KOPT-K1 (cell line): ENCODE data around the gene SOCS3.
A peak's percentile ranks its signal among the peaks of the same experiment; 100 is the strongest.

Source experiments
- H3K27ac ChIP-seq: fragments of 200-600 bp; sonication (generic); 2 replicates; pipeline ENCODE4 v1.5.1; 2016; ENCODE audit warnings: antibody characterized with exemption, mild to moderate bottlenecking, low read depth, low read length; ENCODE audit not compliant: poor library complexity, severe bottlenecking
- H3K36me3 ChIP-seq: fragments of 200-600 bp; sonication (generic); 2 replicates; pipeline ENCODE4 v1.5.1; 2017; ENCODE audit warnings: antibody characterized with exemption, mild to moderate bottlenecking, low read length, moderate library complexity; ENCODE audit not compliant: insufficient read depth
- H3K9me3 ChIP-seq: fragments of 200-600 bp; sonication (generic); 2 replicates; pipeline ENCODE4 v1.5.1; 2017; ENCODE audit warnings: antibody characterized with exemption, low read length, mild to moderate bottlenecking; ENCODE audit not compliant: insufficient read depth, poor library complexity, severe bottlenecking

The SOCS3 gene

GRCh38 chr17:78353834-78354233 is 6.0 kb downstream of the SOCS3 start:
- no peaks in the 10 kb centered on the region for H3K36me3 ChIP-seq
- no peak overlapping the region for H3K27ac ChIP-seq
- H3K9me3 ChIP-seq, result no peaks in the 10 kb centered on the region

- H3K9me3 ChIP-seq, result no peaks in the 10 kb centered on the region
- no peaks in the 10 kb centered on the region for H3K36me3 ChIP-seq
- no peak overlapping the region for H3K27ac ChIP-seq
These were observed 8.3 kb downstream of the SOCS3 start for GRCh38 chr17:78351449-78352006.

DNA sequence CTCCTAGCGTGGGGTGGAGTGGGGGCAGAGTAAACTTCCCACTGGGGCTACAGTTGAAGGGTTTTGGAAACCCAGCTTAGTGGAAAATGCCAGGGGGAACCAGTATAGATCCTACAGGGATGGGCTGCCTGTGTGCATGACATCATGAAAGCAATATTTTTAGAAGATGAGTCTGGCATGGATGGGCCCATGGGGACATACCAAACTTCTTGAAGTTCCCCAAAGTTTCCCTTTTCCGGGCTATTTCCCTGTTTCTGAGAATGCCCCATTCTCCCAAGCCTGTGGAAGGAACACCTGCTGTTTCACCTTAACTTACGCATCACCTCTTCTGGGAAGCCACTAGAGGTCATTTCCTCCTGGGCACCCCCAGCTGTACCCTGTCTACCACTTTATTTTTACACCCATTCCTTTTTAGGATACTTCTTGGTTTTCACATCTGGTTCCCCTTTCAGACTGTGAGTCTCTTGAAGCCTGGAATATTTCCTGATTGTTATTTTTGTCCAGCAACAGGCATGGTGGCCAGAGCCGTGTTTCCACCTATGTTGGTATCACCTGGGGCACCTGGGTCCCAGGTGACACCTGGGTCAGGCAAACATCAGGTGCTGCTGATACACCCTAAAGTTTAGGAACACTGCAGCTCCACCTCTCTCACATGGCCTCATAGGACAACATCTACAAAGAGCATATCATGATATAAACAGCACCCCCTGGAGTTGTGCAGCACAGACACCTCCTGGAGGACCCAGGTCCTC is 9.8 kb downstream of the SOCS3 start:
- Histone ChIP-seq H3K36me3 (no peaks in the 10 kb centered on the region), H3K9me3 (no peaks in the 10 kb centered on the region), H3K27ac (no peak overlapping the region)

DNA sequence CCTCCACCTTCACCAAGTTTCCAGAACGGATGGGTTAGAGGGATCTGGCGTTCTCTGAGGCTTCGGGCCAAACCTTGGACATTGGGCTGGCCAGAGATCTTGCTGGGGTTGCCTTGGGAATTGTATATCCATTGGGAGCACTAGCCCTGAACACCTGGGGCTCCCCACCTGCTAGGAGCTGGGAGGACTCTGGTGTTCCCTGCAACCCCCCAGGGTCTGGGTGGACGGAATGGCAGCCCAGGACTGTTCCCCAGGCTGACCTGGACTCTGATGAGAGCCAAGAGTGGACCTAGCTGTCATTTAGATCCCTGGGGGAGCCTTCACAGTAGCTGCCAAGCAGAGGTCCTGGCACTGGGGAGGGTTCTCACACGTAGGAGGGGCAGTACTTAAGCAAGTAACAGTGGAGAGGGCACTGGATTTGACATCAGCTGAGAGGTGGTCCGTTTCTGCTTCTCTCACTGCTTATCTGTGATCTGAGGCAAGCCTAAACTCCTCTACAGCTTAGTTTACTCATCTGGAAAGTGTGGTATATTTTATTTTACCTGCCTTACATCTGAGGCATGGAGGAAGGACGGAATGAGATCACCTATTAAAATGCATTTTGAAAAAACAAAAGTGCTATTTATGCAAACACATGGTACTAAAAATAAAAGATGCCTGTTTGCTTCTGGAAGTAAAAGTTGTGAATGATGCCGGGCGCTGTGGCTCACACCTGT is 11.7 kb downstream of the SOCS3 start:
- H3K36me3 ChIP-seq, result no peaks in the 10 kb centered on the region
- no peak overlapping the region for H3K27ac ChIP-seq
- H3K9me3 ChIP-seq, result no peaks in the 10 kb centered on the region

GRCh38 chr17:78347453-78347852 is 12.4 kb downstream of the SOCS3 start:
- H3K27ac ChIP-seq, result no peak overlapping the region
- no peaks in the 10 kb centered on the region for H3K9me3 ChIP-seq
- H3K36me3 ChIP-seq, result no peaks in the 10 kb centered on the region

- Histone ChIP-seq H3K27ac (no peak overlapping the region), H3K36me3 (no peaks in the 10 kb centered on the region), H3K9me3 (no peaks in the 10 kb centered on the region)
These were observed 13.1 kb downstream of the SOCS3 start for GRCh38 chr17:78346605-78347250.

- Histone ChIP-seq H3K27ac (no peak overlapping the region), H3K36me3 (no peaks in the 10 kb centered on the region)
These were observed 13.9 kb downstream of the SOCS3 start for GRCh38 chr17:78345791-78346494.

DNA sequence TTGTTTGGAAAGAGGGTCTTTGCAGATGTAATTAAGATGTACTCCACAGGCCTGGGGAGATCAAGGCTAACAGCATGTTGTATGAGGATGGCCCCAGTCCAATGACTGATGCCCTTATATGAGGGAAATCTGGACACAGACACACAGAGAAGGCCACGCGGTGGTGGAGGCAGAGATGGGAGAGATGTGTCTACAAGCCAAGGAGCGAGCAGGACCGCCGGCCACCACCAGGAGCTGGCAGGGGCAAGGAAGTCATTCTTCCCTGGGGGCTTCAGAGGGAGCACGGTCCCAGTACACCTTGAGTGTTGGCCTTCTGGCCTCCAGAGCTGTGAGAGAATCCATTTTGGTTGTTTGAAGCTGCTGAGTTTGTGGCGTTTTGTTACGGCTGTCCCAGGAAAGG is 14.7 kb downstream of the SOCS3 start:
- Histone ChIP-seq H3K36me3 (no peaks in the 10 kb centered on the region), H3K27ac (no peak overlapping the region), H3K9me3 (no peaks in the 10 kb centered on the region)

More at GRCh38 chr17:78345791-78346494, 13.9 kb downstream of the SOCS3 start:
- no peaks in the 10 kb centered on the region for H3K9me3 ChIP-seq

DNA sequence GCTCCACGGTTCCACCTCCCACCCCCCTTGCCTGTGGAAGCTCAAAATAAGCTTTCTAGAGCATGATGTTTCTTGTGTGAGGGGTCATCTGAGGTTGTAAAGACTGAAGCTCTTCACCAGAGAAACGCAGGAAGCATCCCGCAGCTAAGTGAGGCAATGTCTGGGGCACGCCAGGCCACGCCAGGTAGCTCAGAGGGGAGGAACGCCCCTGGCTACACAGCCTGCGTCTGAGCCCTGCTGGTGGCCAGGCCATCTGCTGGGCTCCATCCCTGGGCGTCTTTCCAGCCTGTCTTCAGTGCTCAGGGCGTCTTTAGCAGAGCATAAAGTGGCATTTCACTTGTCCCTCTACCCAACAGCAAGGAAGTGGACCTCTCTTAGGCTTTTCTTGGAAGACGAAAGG is 15.2 kb downstream of the SOCS3 start:
- no peaks in the 10 kb centered on the region for H3K36me3 ChIP-seq
- H3K27ac ChIP-seq, result no peak overlapping the region
- no peaks in the 10 kb centered on the region for H3K9me3 ChIP-seq

GRCh38 chr17:78343543-78344201 is 16.2 kb downstream of the SOCS3 start:
- peak overlapping the region; percentile 63 for H3K27ac ChIP-seq
- H3K36me3 ChIP-seq, result no peaks in the 10 kb centered on the region
- no peaks in the 10 kb centered on the region for H3K9me3 ChIP-seq

DNA sequence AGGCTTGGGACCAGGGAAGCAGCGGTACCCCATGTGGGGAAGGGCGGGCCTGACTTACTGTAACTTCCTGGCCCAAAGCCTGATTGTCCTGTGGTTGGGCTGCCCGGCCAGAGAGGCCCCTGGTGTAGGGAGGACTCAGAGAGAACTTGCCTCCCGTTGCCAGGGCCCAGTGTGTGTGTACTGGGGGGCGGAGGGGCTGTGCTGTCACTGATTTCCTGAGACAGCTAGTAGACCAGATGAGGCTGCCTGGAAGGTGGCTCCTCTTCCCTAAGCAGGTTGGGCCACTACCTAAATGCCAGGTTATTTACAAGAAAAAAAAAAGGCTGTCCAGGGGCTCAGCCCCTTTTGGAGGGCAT is 16.7 kb downstream of the SOCS3 start:
- H3K27ac ChIP-seq, result peak overlapping the region; percentile 63

GRCh38 chr17:78342449-78343186 is 17.3 kb downstream of the SOCS3 start:
- Histone ChIP-seq H3K27ac (peak overlapping the region; percentile 63), H3K36me3 (no peaks in the 10 kb centered on the region), H3K9me3 (no peaks in the 10 kb centered on the region)

More for the DNA sequence above, 16.7 kb downstream of the SOCS3 start:
- H3K36me3 ChIP-seq, result no peaks in the 10 kb centered on the region
- no peaks in the 10 kb centered on the region for H3K9me3 ChIP-seq

- H3K9me3 ChIP-seq, result no peaks in the 10 kb centered on the region
- H3K27ac ChIP-seq, result no peak overlapping the region
- no peaks in the 10 kb centered on the region for H3K36me3 ChIP-seq
These were observed 18.1 kb downstream of the SOCS3 start for GRCh38 chr17:78341559-78342448.
